Activated B cell treated with CpG ODN at 0.5 μM for 24 hours (primary cell): ENCODE measurements around the gene C9. TPM values are rescaled to one million over a fixed set of nuclear protein-coding genes. Genes with fewer than 3 reads are reported as not detected.

Experiments
- ATAC-seq: fragments of 200-7000 bp; cut with Tn5 transposase; one replicate; pipeline ENCODE4 v1.10.0; 2021; ENCODE audit warnings: low read depth, mild to moderate bottlenecking, moderate library complexity
- CTCF ChIA-PET: fragments of 350-600 bp; sonication (Branson Sonifier 250); formaldehyde crosslinking; loops from one replicate; lab custom pipeline; 2021; ENCODE audit warnings: antibody characterized with exemption; lab: Charles Lee
- POLR2A ChIA-PET: fragments of 350-600 bp; sonication (Branson Sonifier 250); formaldehyde crosslinking; loops from one replicate; lab custom pipeline; 2021; ENCODE audit warnings: antibody characterized with exemption; lab: Charles Lee
- DNase-seq: peaks from one replicate; pipeline ENCODE4 v3.0.0; 2022
- H3K27ac Mint-ChIP-seq: one replicate; pipeline ENCODE4 v1.8.0; 2020; ENCODE audit warnings: mixed read lengths
- H3K27me3 Mint-ChIP-seq: one replicate; pipeline ENCODE4 v1.8.0; 2021; ENCODE audit warnings: mixed read lengths
- H3K36me3 Mint-ChIP-seq: one replicate; pipeline ENCODE4 v1.8.0; 2021; ENCODE audit warnings: low read depth, mixed read lengths
- H3K4me1 Mint-ChIP-seq: one replicate; pipeline ENCODE4 v1.8.0; 2021; ENCODE audit warnings: mixed read lengths
- H3K4me3 Mint-ChIP-seq: one replicate; pipeline ENCODE4 v1.8.0; 2020; ENCODE audit warnings: mild to moderate bottlenecking, mixed read lengths
- H3K9me3 Mint-ChIP-seq: one replicate; pipeline ENCODE4 v1.8.0; 2020; ENCODE audit warnings: mixed read lengths
- intact Hi-C: fragments of 100-400 bp; cut with micrococcal nuclease; formaldehyde crosslinking; loops from one replicate; pipeline ENCODE4 v1.15.1; 2024
- total RNA-seq: library from RNA; stranded (reverse); gene quantifications from 2 replicates; pipeline ENCODE4 v1.2.3, GENCODE V29; 2022
- TF ChIP-seq, protein P1 (sequence below): fragments of 200-600 bp; IDR thresholded peaks from one replicate; pipeline ENCODE4 v1.8.0; 2022; ENCODE audit warnings: antibody characterized with exemption, mild to moderate bottlenecking

The C9 gene
- total RNA-seq, 1 donor from 2014 or later: not detected

- Mint-ChIP-seq H3K27me3 (no peaks in the 10 kb centered on the region), H3K4me3 (no peak overlapping the region), H3K4me1 (peaks cover 29% of the 10 kb centered on the region), H3K36me3 (no peaks in the 10 kb centered on the region), H3K9me3 (no peaks in the 10 kb centered on the region), H3K27ac (peak overlapping the region; percentile 57)
- ChIA-PET POLR2A (no interaction called here), CTCF (interaction anchor here (2.3 kb wide), 1 partner anchor 53 kb away, joined by 11 read pairs; no protein-coding TSS in a partner anchor)
- ATAC-seq (peak; percentile 36), DNase-seq (no peak)
- TF ChIP-seq, protein P1, sequence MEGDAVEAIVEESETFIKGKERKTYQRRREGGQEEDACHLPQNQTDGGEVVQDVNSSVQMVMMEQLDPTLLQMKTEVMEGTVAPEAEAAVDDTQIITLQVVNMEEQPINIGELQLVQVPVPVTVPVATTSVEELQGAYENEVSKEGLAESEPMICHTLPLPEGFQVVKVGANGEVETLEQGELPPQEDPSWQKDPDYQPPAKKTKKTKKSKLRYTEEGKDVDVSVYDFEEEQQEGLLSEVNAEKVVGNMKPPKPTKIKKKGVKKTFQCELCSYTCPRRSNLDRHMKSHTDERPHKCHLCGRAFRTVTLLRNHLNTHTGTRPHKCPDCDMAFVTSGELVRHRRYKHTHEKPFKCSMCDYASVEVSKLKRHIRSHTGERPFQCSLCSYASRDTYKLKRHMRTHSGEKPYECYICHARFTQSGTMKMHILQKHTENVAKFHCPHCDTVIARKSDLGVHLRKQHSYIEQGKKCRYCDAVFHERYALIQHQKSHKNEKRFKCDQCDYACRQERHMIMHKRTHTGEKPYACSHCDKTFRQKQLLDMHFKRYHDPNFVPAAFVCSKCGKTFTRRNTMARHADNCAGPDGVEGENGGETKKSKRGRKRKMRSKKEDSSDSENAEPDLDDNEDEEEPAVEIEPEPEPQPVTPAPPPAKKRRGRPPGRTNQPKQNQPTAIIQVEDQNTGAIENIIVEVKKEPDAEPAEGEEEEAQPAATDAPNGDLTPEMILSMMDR: no peak
- intact Hi-C loops: no loop called here
Measured at GRCh38 chr5:39270225-39270848, 94.0 kb downstream of the C9 start.

DNA sequence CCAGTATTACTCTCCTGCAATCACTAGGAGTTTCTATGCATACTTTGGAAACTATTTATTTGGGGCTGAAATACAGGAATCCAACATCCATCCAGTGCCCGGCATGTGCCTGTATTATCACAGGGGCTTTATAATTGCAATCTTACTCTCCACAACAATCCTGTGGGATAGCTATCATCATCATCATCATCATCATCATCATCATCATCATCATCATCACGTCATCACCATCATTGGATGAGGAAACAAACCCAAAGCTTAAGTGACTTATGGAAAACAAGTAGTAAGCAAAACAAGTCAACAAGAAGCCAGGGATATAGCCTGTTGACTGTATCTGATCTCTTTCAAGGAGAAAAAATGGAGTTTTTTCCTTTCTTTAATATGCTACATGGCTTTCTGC is 97.1 kb downstream of the C9 start:
- peaks cover 9% of the 10 kb centered on the region for H3K4me1 Mint-ChIP-seq

GRCh38 chr5:39266442-39266841 is 97.9 kb downstream of the C9 start:
- peaks cover 9% of the 10 kb centered on the region for H3K4me1 Mint-ChIP-seq
- POLR2A ChIA-PET: no interaction called here
- CTCF ChIA-PET: interaction anchor here (2.4 kb wide), 1 partner anchor 49 kb away, joined by 6 read pairs; no protein-coding TSS in a partner anchor
- TF ChIP-seq, protein P1: no peak
- H3K27me3 Mint-ChIP-seq: no peaks in the 10 kb centered on the region
- H3K36me3 Mint-ChIP-seq: no peaks in the 10 kb centered on the region
- intact Hi-C loops: no loop called here
- no peak overlapping the region for H3K27ac Mint-ChIP-seq
- ATAC-seq: no peak
- no peaks in the 10 kb centered on the region for H3K9me3 Mint-ChIP-seq
- no peak for DNase-seq
- H3K4me3 Mint-ChIP-seq: no peak overlapping the region

More for the DNA sequence above, 97.1 kb downstream of the C9 start:
- CTCF ChIA-PET: interaction anchor here (2.4 kb wide), 1 partner anchor 49 kb away, joined by 6 read pairs; no protein-coding TSS in a partner anchor
- H3K36me3 Mint-ChIP-seq: no peaks in the 10 kb centered on the region
- ATAC-seq (no peak), DNase-seq (no peak)
- TF ChIP-seq, protein P1: no peak
- intact Hi-C loops: no loop called here
- H3K9me3 Mint-ChIP-seq: no peaks in the 10 kb centered on the region
- POLR2A ChIA-PET: no interaction called here
- no peak overlapping the region for H3K4me3 Mint-ChIP-seq
- no peak overlapping the region for H3K27ac Mint-ChIP-seq
- H3K27me3 Mint-ChIP-seq: no peaks in the 10 kb centered on the region

DNA sequence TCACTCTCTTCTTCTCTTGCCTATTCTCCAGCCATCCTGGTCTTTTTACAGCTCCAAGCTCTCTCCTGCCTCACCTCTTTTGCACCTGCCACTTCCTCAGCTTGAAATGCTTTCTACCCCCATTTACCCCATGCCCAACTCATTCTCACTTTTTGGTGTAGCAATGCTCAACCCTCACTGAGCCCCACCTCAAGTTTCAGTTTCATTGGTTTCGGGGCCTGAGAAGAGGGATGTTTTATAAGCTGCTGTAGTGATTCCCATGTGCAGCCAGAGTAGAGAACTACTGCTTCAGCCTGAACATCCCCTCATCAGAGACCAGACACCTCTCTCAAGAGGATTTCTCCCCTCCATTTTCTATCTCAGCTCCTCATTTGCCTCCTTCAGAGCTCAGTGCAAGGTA is 99.8 kb downstream of the C9 start:
- DNase-seq (no peak), ATAC-seq (no peak)
- Mint-ChIP-seq H3K27ac (no peak overlapping the region), H3K4me3 (no peak overlapping the region), H3K4me1 (peaks cover 2% of the 10 kb centered on the region), H3K9me3 (no peaks in the 10 kb centered on the region), H3K36me3 (no peaks in the 10 kb centered on the region), H3K27me3 (no peaks in the 10 kb centered on the region)
- POLR2A ChIA-PET: interaction anchor here (0.5 kb wide), 1 partner anchor 189 kb away, joined by 3 read pairs; no protein-coding TSS in a partner anchor
- intact Hi-C loops: no loop called here
- CTCF ChIA-PET: interaction anchor here (1.0 kb wide), 1 partner anchor 112 kb away, joined by 3 read pairs; no protein-coding TSS in a partner anchor
- TF ChIP-seq, protein P1: no peak

- Mint-ChIP-seq H3K36me3 (no peaks in the 10 kb centered on the region), H3K4me1 (peaks cover 2% of the 10 kb centered on the region), H3K27ac (no peak overlapping the region), H3K4me3 (no peak overlapping the region), H3K9me3 (no peaks in the 10 kb centered on the region), H3K27me3 (peaks cover 3% of the 10 kb centered on the region)
- ChIA-PET CTCF (no interaction called here), POLR2A (no interaction called here)
- no peak for ATAC-seq
- no peak for DNase-seq
- intact Hi-C loops: no loop called here
- TF ChIP-seq, protein P1: no peak
Measured at GRCh38 chr5:39262981-39263380, 101.3 kb downstream of the C9 start.
